SK-N-SH (cell line): ENCODE results near the gene DCDC1. TPM values are rescaled to one million over a fixed set of nuclear protein-coding genes. Genes with fewer than 3 reads are reported as not detected.

Source experiments
- CTCF ChIA-PET: fragments of 300-600, 350-600 bp; formaldehyde crosslinking; extraction: SDS; loops from one replicate; lab custom pipeline; 2021; lab: Yijun Ruan, JAX
- POLR2A ChIA-PET: fragments of 350-600 bp; sonication (Branson Sonifier 250); formaldehyde crosslinking; extraction: SDS; loops from one replicate; lab custom pipeline; 2020; ENCODE audit warnings: antibody characterized with exemption, inconsistent platforms; lab: Yijun Ruan, JAX
- DNase-seq: peaks from one replicate; pipeline ENCODE4 v3.0.0; 2012
- H2AFZ ChIP-seq: fragments of 200-600 bp; sonication (generic); 2 replicates; pipeline ENCODE4 v1.8.1; 2016; ENCODE audit warnings: antibody characterized with exemption, mild to moderate bottlenecking, low read depth
- H3F3A ChIP-seq: fragments of 200-600 bp; sonication (generic); replicated peaks from 2 replicates; pipeline ENCODE3; 2016; ENCODE audit warnings: antibody characterized with exemption, mild to moderate bottlenecking; ENCODE audit not compliant: insufficient read depth
- H3K27ac ChIP-seq, 2 experiments: fragments of 200-500 bp in 1 of 2; fragments of 200-600 bp in 1 of 2; sonication (Bioruptor generic) in 1 of 2; sonication (generic), shearing (Covaris generic) in 1 of 2; 2 replicates each; pipeline versions ENCODE4 v1.5.1 to v1.6.1; 2014 to 2016; ENCODE audit warnings: low read depth in 2 of 2, inconsistent platforms in 1 of 2, low read length in 1 of 2, mild to moderate bottlenecking in 1 of 2, mixed read lengths in 1 of 2
- H3K27me3 ChIP-seq: fragments of 200-600 bp; sonication (generic), shearing (Covaris generic); 2 replicates; pipeline ENCODE4 v1.6.1; 2016; ENCODE audit warnings: mixed run types; ENCODE audit not compliant: insufficient read depth
- H3K36me3 ChIP-seq, 2 experiments: fragments of 200-500 bp in 1 of 2; fragments of 200-600 bp in 1 of 2; sonication (Bioruptor generic) in 1 of 2; sonication (generic) in 1 of 2; replicated peaks in 1 of 2; 2 replicates each; pipeline versions ENCODE3 to v1.5.1; 2014 to 2016; ENCODE audit warnings: low read length in 1 of 2, mild to moderate bottlenecking in 1 of 2; ENCODE audit not compliant: insufficient read depth in 2 of 2, control insufficient read depth in 1 of 2
- H3K4me1 ChIP-seq, 2 experiments: fragments of 200-500 bp in 1 of 2; fragments of 200-600 bp in 1 of 2; sonication (Bioruptor generic) in 1 of 2; sonication (generic), shearing (Covaris generic) in 1 of 2; 2 replicates each; pipeline versions ENCODE4 v1.5.1 to v1.6.1; 2014 to 2016; ENCODE audit warnings: low read depth in 1 of 2, low read length in 1 of 2, mixed run types in 1 of 2; ENCODE audit not compliant: insufficient read depth in 2 of 2, control insufficient read depth in 1 of 2
- H3K4me2 ChIP-seq: fragments of 200-600 bp; sonication (generic), shearing (Covaris generic); 2 replicates; pipeline ENCODE4 v1.6.1; 2017; ENCODE audit warnings: mixed run types
- H3K4me3 ChIP-seq, 2 experiments: fragments of 200-500 bp in 1 of 2; fragments of 200-600 bp in 1 of 2; sonication (Bioruptor generic) in 1 of 2; sonication (generic), shearing (Covaris generic) in 1 of 2; 2 replicates each; pipeline versions ENCODE4 v1.5.1 to v1.8.1; 2014 to 2016; ENCODE audit warnings: low read depth in 2 of 2, inconsistent platforms in 1 of 2, low read length in 1 of 2, mild to moderate bottlenecking in 1 of 2, mixed read lengths in 1 of 2, moderate library complexity in 1 of 2
- H3K79me2 ChIP-seq: fragments of 200-600 bp; sonication (generic); 2 replicates; pipeline ENCODE4 v1.8.1; 2017; ENCODE audit warnings: mild to moderate bottlenecking; ENCODE audit not compliant: insufficient read depth
- H3K9ac ChIP-seq: fragments of 200-600 bp; sonication (generic); 2 replicates; pipeline ENCODE4 v1.6.1; 2017; ENCODE audit warnings: mixed run types
- H3K9me2 ChIP-seq: fragments of 200-600 bp; sonication (generic); 2 replicates; pipeline ENCODE4 v1.6.1; 2017; ENCODE audit warnings: mixed run types
- H3K9me3 ChIP-seq: fragments of 200-600 bp; sonication (generic); 2 replicates; pipeline ENCODE4 v1.6.1; 2017; ENCODE audit warnings: mixed run types, mild to moderate bottlenecking, moderate library complexity
- H4K20me1 ChIP-seq: fragments of 200-600 bp; sonication (generic); 2 replicates; pipeline ENCODE4 v1.6.1; 2017; ENCODE audit warnings: mild to moderate bottlenecking, mixed run types; ENCODE audit not compliant: insufficient read depth
- CHD2 ChIP-seq: fragments of 150-350 bp; IDR thresholded peaks from 2 replicates; pipeline ENCODE4 v1.6.1; 2018; ENCODE audit warnings: low read length; ENCODE audit not compliant: partially characterized antibody
- ELF1 ChIP-seq: IDR thresholded peaks from 2 replicates; pipeline ENCODE4 v1.4.0; 2012
- EP300 ChIP-seq, 2 experiments: IDR thresholded peaks; 2 replicates each; pipeline versions ENCODE4 v1.4.0 to v1.6.1; 2012; ENCODE audit warnings: borderline replicate concordance in 1 of 2, low read depth in 1 of 2, low read length in 1 of 2
- EZH2phosphoT487 ChIP-seq: fragments of 200-600 bp; sonication (generic); IDR thresholded peaks from 2 replicates; pipeline ENCODE4 v1.6.1; 2017; ENCODE audit warnings: low read depth, mixed run types, mild to moderate bottlenecking, antibody characterized with exemption, moderate library complexity, borderline replicate concordance
- FOSL2 ChIP-seq: IDR thresholded peaks from 2 replicates; pipeline ENCODE4 v1.4.0; 2012; ENCODE audit warnings: low read depth, mild to moderate bottlenecking, moderate library complexity, borderline replicate concordance
- FOXJ3 ChIP-seq: sonication (generic); formaldehyde crosslinking; IDR thresholded peaks from 2 replicates; pipeline ENCODE4 v1.5.1; 2020; ENCODE audit warnings: mild to moderate bottlenecking, missing genetic modification reagents
- MXI1 ChIP-seq: IDR thresholded peaks from 2 replicates; pipeline ENCODE4 v1.6.1; 2012; ENCODE audit warnings: mild to moderate bottlenecking, low read depth, low read length, improper control_type of control experiment
- NFIC ChIP-seq: IDR thresholded peaks from 2 replicates; pipeline ENCODE4 v1.4.0; 2012; ENCODE audit warnings: borderline replicate concordance
- NRF1 ChIP-seq: IDR thresholded peaks from 2 replicates; pipeline ENCODE4 v1.6.1; 2012; ENCODE audit warnings: low read depth, mild to moderate bottlenecking, low read length
- POLR2AphosphoS5 ChIP-seq: IDR thresholded peaks from 2 replicates; pipeline ENCODE4 v1.6.1; 2012; ENCODE audit warnings: low read depth, low read length
- RAD21 ChIP-seq: IDR thresholded peaks from 2 replicates; pipeline ENCODE4 v1.6.1; 2012; ENCODE audit warnings: mild to moderate bottlenecking, low read length
- RCOR1 ChIP-seq: fragments of 150-350 bp; IDR thresholded peaks from 2 replicates; pipeline ENCODE4 v1.6.1; 2017; ENCODE audit warnings: antibody characterized with exemption, low read length
- REST ChIP-seq: IDR thresholded peaks from 2 replicates; pipeline ENCODE4 v1.6.1; 2012; ENCODE audit warnings: mild to moderate bottlenecking, low read depth, low read length, moderate library complexity
- RXRA ChIP-seq: IDR thresholded peaks from 2 replicates; pipeline ENCODE4 v1.4.0; 2012; ENCODE audit warnings: low read depth, mild to moderate bottlenecking, borderline replicate concordance
- SIN3A ChIP-seq: IDR thresholded peaks from 2 replicates; pipeline ENCODE4 v1.6.1; 2012; ENCODE audit warnings: low read depth, mild to moderate bottlenecking, low read length, moderate library complexity, borderline replicate concordance
- SMC3 ChIP-seq: IDR thresholded peaks from 2 replicates; pipeline ENCODE4 v1.6.1; 2012; ENCODE audit warnings: low read depth, low read length, improper control_type of control experiment
- TAF1 ChIP-seq: IDR thresholded peaks from 2 replicates; pipeline ENCODE4 v1.6.1; 2012; ENCODE audit warnings: low read depth, mild to moderate bottlenecking, low read length, moderate library complexity, borderline replicate concordance
- ZBTB33 ChIP-seq: IDR thresholded peaks from 2 replicates; pipeline ENCODE4 v1.4.0; 2012; ENCODE audit warnings: low read depth, borderline replicate concordance
- WGBS: methylation state at CpG from one replicate; pipeline ENCODE4 v1.1.6; 2017; ENCODE audit warnings: low lambda C conversion rate; 5-methylcytosine and 5-hydroxymethylcytosine counted together
- polyA plus RNA-seq, 3 experiments: library from polyadenylated mRNA; depleted of rRNA; stranded (reverse); fragments of >200 nt; gene quantifications; 2 replicates each; pipeline ENCODE4 v1.2.3, GENCODE V29; 2012

Gene DCDC1
- polyA plus RNA-seq, 1 of the 3 experiments (the other 2 are of a cell fraction): 0.12 TPM

GRCh38 chr11:31262761-31263160 is 106.8 kb downstream of the DCDC1 start:
- CTCF ChIA-PET: no interaction called here
- Histone ChIP-seq H3F3A (no peaks in the 10 kb centered on the region), H3K36me3 (no peaks in the 10 kb centered on the region), H3K27ac (no peak overlapping the region), H3K9me3 (no peaks in the 10 kb centered on the region), H2AFZ (no peak overlapping the region), H3K4me3 (no peak overlapping the region), H3K9ac (no peak overlapping the region)
- POLR2A ChIA-PET: no interaction called here
- no peak for DNase-seq
- WGBS: 12% methylated on average over 5 of the region's 5 CpGs
- TF ChIP-seq NFIC: no peak
- TF ChIP-seq FOSL2: no peak
- no peak for TF ChIP-seq CHD2
- TF ChIP-seq EP300 (IDR thresholded peaks at IDR 0.05; ENCODE audit: borderline replicate concordance in 1 of 2, low read depth in 1 of 2, low read length in 1 of 2): no peak
- no peak for TF ChIP-seq RXRA
- TF ChIP-seq SMC3: no peak
- no peak for TF ChIP-seq RAD21
- no peak for TF ChIP-seq REST
- TF ChIP-seq RCOR1: no peak
- no peak for TF ChIP-seq FOXJ3 (CRISPR knock-in tag)
- no peak for TF ChIP-seq EZH2phosphoT487
- TF ChIP-seq ELF1: no peak
- TF ChIP-seq SIN3A: no peak
- TF ChIP-seq, all 33 proteins: peak for 0
- H3K79me2 ChIP-seq: no peaks in the 10 kb centered on the region
- H4K20me1 ChIP-seq: no peaks in the 10 kb centered on the region
- no peaks in the 10 kb centered on the region for H3K9me2 ChIP-seq
- no peaks in the 10 kb centered on the region for H3K27me3 ChIP-seq
- no peaks in the 10 kb centered on the region for H3K4me1 ChIP-seq
- H3K4me2 ChIP-seq: no peak overlapping the region

GRCh38 chr11:31259797-31260196 is 109.7 kb downstream of the DCDC1 start:
- WGBS: 0% methylated on average over 1 of the region's 1 CpG
- no peaks in the 10 kb centered on the region for H3K36me3 ChIP-seq
- H3K9me3 ChIP-seq: no peaks in the 10 kb centered on the region
- DNase-seq: no peak
- H4K20me1 ChIP-seq: no peaks in the 10 kb centered on the region
- TF ChIP-seq POLR2AphosphoS5 (no peak), ZBTB33 (no peak), MXI1 (no peak), CHD2 (no peak), NRF1 (no peak), EZH2phosphoT487 (no peak), TAF1 (no peak)
- no peaks in the 10 kb centered on the region for H3F3A ChIP-seq
- H2AFZ ChIP-seq: no peak overlapping the region
- no peaks in the 10 kb centered on the region for H3K9me2 ChIP-seq
- no peaks in the 10 kb centered on the region for H3K79me2 ChIP-seq
- no peak overlapping the region for H3K4me3 ChIP-seq
- no peak overlapping the region for H3K9ac ChIP-seq
- H3K27me3 ChIP-seq: no peaks in the 10 kb centered on the region
- CTCF ChIA-PET: no interaction called here
- H3K4me2 ChIP-seq: no peak overlapping the region
- no peak overlapping the region for H3K27ac ChIP-seq
- H3K4me1 ChIP-seq: no peaks in the 10 kb centered on the region
- POLR2A ChIA-PET: no interaction called here
